ENCODE results near the gene FBH1. TPM values are rescaled to one million over a fixed set of nuclear protein-coding genes. Genes with fewer than 3 reads are reported as not detected.

FBH1 gene
- total RNA-seq, 1 experiment from 2014 or later = 84.0 TPM

DNA sequence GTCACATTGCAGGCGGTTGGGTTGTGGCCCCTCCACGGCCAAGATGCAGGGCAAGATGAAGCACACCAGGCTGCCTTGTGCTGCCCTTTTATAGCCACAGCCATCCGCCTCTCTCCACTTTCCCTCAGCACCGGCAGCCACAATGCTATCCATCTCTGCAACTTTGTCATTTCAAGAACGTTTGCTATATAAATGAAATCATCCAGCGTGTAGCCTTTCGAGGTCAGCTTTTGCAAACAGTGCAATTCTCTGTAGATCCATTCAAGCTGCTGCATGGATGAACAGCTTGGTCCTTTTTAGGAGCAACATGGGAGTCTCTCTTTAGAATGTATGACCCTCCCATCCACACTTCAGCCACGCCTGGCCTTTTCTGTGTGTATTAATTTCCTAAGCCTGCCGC, 93.7 kb downstream of the FBH1 start:
- BruUV-seq (replicated peaks) = no TSS peak
- ChIA-PET CTCF (no interaction called here), POLR2A (ENCODE audit: low non-redundant PET) (no interaction called here)
- Histone ChIP-seq H3K4me3 (ENCODE audit: low read depth, low read length, poor library complexity, severe bottlenecking) (no peak overlapping the region), H3K27me3 (replicated peaks; ENCODE audit: insufficient read depth, low read depth, low read length, poor library complexity) (peaks cover 14% of the 10 kb centered on the region), H3K27ac (ENCODE audit: low read depth, low read length, poor library complexity, severe bottlenecking) (no peak overlapping the region), H3K4me1 (ENCODE audit: insufficient read depth, low read length, poor library complexity, severe bottlenecking) (no peaks in the 10 kb centered on the region), H3K36me3 (ENCODE audit: insufficient read depth, low read length, poor library complexity, severe bottlenecking) (no peaks in the 10 kb centered on the region), H3K9me3 (ENCODE audit: low read depth, low read length, poor library complexity, severe bottlenecking) (no peaks in the 10 kb centered on the region)
- TF ChIP-seq, protein P1, sequence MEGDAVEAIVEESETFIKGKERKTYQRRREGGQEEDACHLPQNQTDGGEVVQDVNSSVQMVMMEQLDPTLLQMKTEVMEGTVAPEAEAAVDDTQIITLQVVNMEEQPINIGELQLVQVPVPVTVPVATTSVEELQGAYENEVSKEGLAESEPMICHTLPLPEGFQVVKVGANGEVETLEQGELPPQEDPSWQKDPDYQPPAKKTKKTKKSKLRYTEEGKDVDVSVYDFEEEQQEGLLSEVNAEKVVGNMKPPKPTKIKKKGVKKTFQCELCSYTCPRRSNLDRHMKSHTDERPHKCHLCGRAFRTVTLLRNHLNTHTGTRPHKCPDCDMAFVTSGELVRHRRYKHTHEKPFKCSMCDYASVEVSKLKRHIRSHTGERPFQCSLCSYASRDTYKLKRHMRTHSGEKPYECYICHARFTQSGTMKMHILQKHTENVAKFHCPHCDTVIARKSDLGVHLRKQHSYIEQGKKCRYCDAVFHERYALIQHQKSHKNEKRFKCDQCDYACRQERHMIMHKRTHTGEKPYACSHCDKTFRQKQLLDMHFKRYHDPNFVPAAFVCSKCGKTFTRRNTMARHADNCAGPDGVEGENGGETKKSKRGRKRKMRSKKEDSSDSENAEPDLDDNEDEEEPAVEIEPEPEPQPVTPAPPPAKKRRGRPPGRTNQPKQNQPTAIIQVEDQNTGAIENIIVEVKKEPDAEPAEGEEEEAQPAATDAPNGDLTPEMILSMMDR (conservative IDR thresholded peaks at IDR 0.05; ENCODE audit: low read depth, low read length) = no peak
- no peak for TF ChIP-seq EZH2 (IDR thresholded peaks at IDR 0.05; ENCODE audit: borderline replicate concordance, low read depth, low read length, poor library complexity, severe bottlenecking)
- intact Hi-C loops (cut with micrococcal nuclease; ENCODE audit: unreplicated experiment) = no loop called here
- DNase-seq (ENCODE audit: low spot score) = no peak

GRCh38 chr10:5985029-5985428, 95.0 kb downstream of the FBH1 start:
- ChIA-PET POLR2A (ENCODE audit: low non-redundant PET) (no interaction called here), CTCF (no interaction called here)
- Histone ChIP-seq H3K4me3 (ENCODE audit: low read depth, low read length, poor library complexity, severe bottlenecking) (no peak overlapping the region), H3K4me1 (ENCODE audit: insufficient read depth, low read length, poor library complexity, severe bottlenecking) (no peaks in the 10 kb centered on the region), H3K27ac (ENCODE audit: low read depth, low read length, poor library complexity, severe bottlenecking) (no peak overlapping the region), H3K9me3 (ENCODE audit: low read depth, low read length, poor library complexity, severe bottlenecking) (no peaks in the 10 kb centered on the region), H3K27me3 (replicated peaks; ENCODE audit: insufficient read depth, low read depth, low read length, poor library complexity) (peaks cover 8% of the 10 kb centered on the region), H3K36me3 (ENCODE audit: insufficient read depth, low read length, poor library complexity, severe bottlenecking) (no peaks in the 10 kb centered on the region)
- no TSS peak for BruUV-seq (replicated peaks)
- no peak for DNase-seq (ENCODE audit: low spot score)
- intact Hi-C loops (cut with micrococcal nuclease; ENCODE audit: unreplicated experiment) = no loop called here
- TF ChIP-seq, protein P1 (conservative IDR thresholded peaks at IDR 0.05; ENCODE audit: low read depth, low read length) = no peak
- TF ChIP-seq EZH2 (IDR thresholded peaks at IDR 0.05; ENCODE audit: borderline replicate concordance, low read depth, low read length, poor library complexity, severe bottlenecking) = no peak

Other genes starting within 250 kb of the FBH1 start
- gene ASB13, start 223.6 kb upstream of the FBH1 start, total RNA-seq (2021) = 11.9 and 17.8 TPM in 2 replicates
- gene TASOR2, start 205.4 kb upstream of the FBH1 start, total RNA-seq (2021) = 82.5 and 94.5 TPM in 2 replicates
- gene GDI2, start 76.8 kb upstream of the FBH1 start, total RNA-seq (2021) = 294 and 325 TPM in 2 replicates
- 16.2 and 17.3 TPM in 2 replicates for gene ANKRD16, start 350 bp upstream of the FBH1 start, total RNA-seq (2021)
- gene IL15RA, start 87.3 kb downstream of the FBH1 start, total RNA-seq (2021) = 1.1 and 1.7 TPM in 2 replicates
- gene IL2RA, start 172.1 kb downstream of the FBH1 start, total RNA-seq (2021) = not detected in 2 replicates
- gene RBM17, start 198.8 kb downstream of the FBH1 start, total RNA-seq (2021) = 195 and 200 TPM in 2 replicates